ENCODE data around the gene ESAM. TPM values are rescaled to one million over a fixed set of nuclear protein-coding genes. Genes with fewer than 3 reads are reported as not detected.

Gene ESAM
- polyA plus RNA-seq, 1 of the 3 experiments (the other 2 are of a cell fraction) = 1.3 TPM

DNA sequence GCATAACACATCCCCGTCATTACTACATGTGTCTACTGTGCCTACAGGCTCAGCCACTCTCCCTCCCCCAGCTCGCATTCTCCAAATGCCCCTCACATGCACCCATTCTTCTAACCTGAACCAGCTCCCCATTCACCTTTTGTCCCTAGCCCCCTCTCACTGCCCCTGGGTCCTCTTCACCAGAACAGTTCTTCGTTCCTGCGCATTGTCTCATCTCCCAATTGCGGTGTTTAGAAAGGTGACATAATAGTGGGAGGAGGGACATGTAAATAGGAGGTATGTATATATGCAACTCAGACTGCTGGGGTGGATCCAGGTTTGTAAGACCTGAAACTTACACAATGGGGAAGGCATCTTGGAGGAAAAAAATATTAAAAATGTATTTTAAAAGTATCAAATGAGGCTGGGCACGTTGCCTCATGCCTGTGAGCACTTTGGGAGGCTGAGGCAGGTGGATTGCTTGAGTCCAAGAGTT lies 5.3 kb downstream of the ESAM start (continued):
- TF ChIP-seq, protein P1, sequence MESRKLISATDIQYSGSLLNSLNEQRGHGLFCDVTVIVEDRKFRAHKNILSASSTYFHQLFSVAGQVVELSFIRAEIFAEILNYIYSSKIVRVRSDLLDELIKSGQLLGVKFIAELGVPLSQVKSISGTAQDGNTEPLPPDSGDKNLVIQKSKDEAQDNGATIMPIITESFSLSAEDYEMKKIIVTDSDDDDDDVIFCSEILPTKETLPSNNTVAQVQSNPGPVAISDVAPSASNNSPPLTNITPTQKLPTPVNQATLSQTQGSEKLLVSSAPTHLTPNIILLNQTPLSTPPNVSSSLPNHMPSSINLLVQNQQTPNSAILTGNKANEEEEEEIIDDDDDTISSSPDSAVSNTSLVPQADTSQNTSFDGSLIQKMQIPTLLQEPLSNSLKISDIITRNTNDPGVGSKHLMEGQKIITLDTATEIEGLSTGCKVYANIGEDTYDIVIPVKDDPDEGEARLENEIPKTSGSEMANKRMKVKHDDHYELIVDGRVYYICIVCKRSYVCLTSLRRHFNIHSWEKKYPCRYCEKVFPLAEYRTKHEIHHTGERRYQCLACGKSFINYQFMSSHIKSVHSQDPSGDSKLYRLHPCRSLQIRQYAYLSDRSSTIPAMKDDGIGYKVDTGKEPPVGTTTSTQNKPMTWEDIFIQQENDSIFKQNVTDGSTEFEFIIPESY (IDR thresholded peaks at IDR 0.05; ENCODE audit: borderline replicate concordance, low read depth) = no peak
- TF ChIP-seq NFIC (IDR thresholded peaks at IDR 0.05; ENCODE audit: borderline replicate concordance) (no peak), EP300 (IDR thresholded peaks at IDR 0.05; ENCODE audit: borderline replicate concordance in 1 of 2, low read depth in 1 of 2, low read length in 1 of 2) (no peak), NRF1 (IDR thresholded peaks at IDR 0.05; ENCODE audit: low read depth, low read length) (no peak)

GRCh38 chr11:124756033-124756752 lies 5.9 kb downstream of the ESAM start:
- no peak overlapping the region for H3K4me2 ChIP-seq
- no peak overlapping the region for H3K4me3 ChIP-seq (ENCODE audit: low read depth in 2 of 2, low read length in 1 of 2)
- no peaks in the 10 kb centered on the region for H3K9me2 ChIP-seq
- no peaks in the 10 kb centered on the region for H3K9me3 ChIP-seq
- H3F3A ChIP-seq (replicated peaks; ENCODE audit: insufficient read depth) = peaks cover 6% of the 10 kb centered on the region
- WGBS (ENCODE audit: low lambda C conversion rate) = 84% methylated on average over 7 of the region's 9 CpGs
- peak; percentile 7 for DNase-seq
- H3K79me2 ChIP-seq (ENCODE audit: insufficient read depth) = no peaks in the 10 kb centered on the region
- H2AFZ ChIP-seq (ENCODE audit: low read depth) = no peak overlapping the region
- no peak overlapping the region for H3K27ac ChIP-seq (ENCODE audit: low read depth in 2 of 2, low read length in 1 of 2)
- no peaks in the 10 kb centered on the region for H3K27me3 ChIP-seq (ENCODE audit: insufficient read depth)
- TF ChIP-seq FOXJ3 (CRISPR knock-in tag; IDR thresholded peaks at IDR 0.05) (no peak), MEF2A (IDR thresholded peaks at IDR 0.05; ENCODE audit: borderline replicate concordance, low read depth) (no peak), EZH2phosphoT487 (IDR thresholded peaks at IDR 0.05; ENCODE audit: borderline replicate concordance, low read depth) (no peak), RFX5 (IDR thresholded peaks at IDR 0.05; ENCODE audit: low read length) (no peak), PBX3 (IDR thresholded peaks at IDR 0.05) (no peak), TAF1 (IDR thresholded peaks at IDR 0.05; ENCODE audit: borderline replicate concordance, low read depth, low read length) (no peak), FOXM1 (IDR thresholded peaks at IDR 0.05; ENCODE audit: low read depth) (no peak), JUND (IDR thresholded peaks at IDR 0.05) (no peak), USF2 (IDR thresholded peaks at IDR 0.05; ENCODE audit: borderline replicate concordance, low read depth, low read length) (no peak), TCF12 (IDR thresholded peaks at IDR 0.05) (no peak), IRF3 (IDR thresholded peaks at IDR 0.05; ENCODE audit: low read depth, low read length) (no peak), RCOR1 (IDR thresholded peaks at IDR 0.05; ENCODE audit: low read length) (no peak), RXRA (IDR thresholded peaks at IDR 0.05; ENCODE audit: borderline replicate concordance, low read depth) (no peak), TEAD4 (IDR thresholded peaks at IDR 0.05; ENCODE audit: borderline replicate concordance, insufficient read depth) (no peak), USF1 (IDR thresholded peaks at IDR 0.05; ENCODE audit: borderline replicate concordance, low read depth) (no peak), SIN3A (IDR thresholded peaks at IDR 0.05; ENCODE audit: borderline replicate concordance, low read depth, low read length) (no peak), YY1 (IDR thresholded peaks at IDR 0.05; ENCODE audit: low read depth) (no peak), FOSL2 (IDR thresholded peaks at IDR 0.05; ENCODE audit: borderline replicate concordance, low read depth) (no peak)
- TF ChIP-seq, protein P2, sequence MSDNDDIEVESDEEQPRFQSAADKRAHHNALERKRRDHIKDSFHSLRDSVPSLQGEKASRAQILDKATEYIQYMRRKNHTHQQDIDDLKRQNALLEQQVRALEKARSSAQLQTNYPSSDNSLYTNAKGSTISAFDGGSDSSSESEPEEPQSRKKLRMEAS (IDR thresholded peaks at IDR 0.05; ENCODE audit: low read depth) = no peak
- no peaks in the 10 kb centered on the region for H3K36me3 ChIP-seq (replicated peaks in 1 of 2; ENCODE audit: control insufficient read depth in 1 of 2, insufficient read depth in 2 of 2, low read length in 1 of 2)
- ChIA-PET POLR2A (no interaction called here), CTCF (interaction anchor here (1.1 to 3.5 kb wide), 4 partner anchors 16 to 111 kb away, joined by 3 to 17 read pairs (median 6); partner anchors contain the start of gene NRGN)
- no peak overlapping the region for H3K9ac ChIP-seq
- H4K20me1 ChIP-seq (ENCODE audit: insufficient read depth) = no peaks in the 10 kb centered on the region
- no peaks in the 10 kb centered on the region; a peak in 1 of 4 replicates for H3K4me1 ChIP-seq (ENCODE audit: control insufficient read depth in 1 of 2, insufficient read depth in 2 of 2, low read depth in 1 of 2, low read length in 1 of 2)
